ENCODE data around the gene LYG2. TPM values are rescaled to one million over a fixed set of nuclear protein-coding genes. Genes with fewer than 3 reads are reported as not detected.

The LYG2 gene
- total and polyA plus RNA-seq, 8 donors: 0.16 TPM; not detected in 7

DNA sequence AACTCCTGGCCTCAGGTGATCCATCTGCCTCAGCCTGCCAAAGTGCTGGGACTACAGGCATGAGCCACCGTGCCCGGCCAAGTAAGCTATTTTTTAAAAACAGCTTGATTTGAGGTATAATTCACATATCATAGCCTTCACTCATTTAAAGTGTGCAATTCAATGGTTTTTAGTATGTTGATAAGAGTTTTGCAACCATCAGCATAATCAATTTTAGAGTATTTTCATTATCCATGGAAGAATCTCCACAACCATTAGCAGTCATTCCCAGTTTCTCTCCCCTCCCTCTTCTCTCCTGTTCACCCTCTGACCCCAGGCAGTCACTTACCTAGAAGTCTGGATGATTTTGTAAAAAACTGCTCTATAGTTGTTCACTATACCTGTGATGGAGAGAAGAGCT lies 4.7 kb upstream of the LYG2 start:
- H3K4me3 ChIP-seq: no peak overlapping the region
- H3K9me3 ChIP-seq: no peaks in the 10 kb centered on the region
- H3K36me3 ChIP-seq: no peaks in the 10 kb centered on the region
- TF ChIP-seq, protein P1, sequence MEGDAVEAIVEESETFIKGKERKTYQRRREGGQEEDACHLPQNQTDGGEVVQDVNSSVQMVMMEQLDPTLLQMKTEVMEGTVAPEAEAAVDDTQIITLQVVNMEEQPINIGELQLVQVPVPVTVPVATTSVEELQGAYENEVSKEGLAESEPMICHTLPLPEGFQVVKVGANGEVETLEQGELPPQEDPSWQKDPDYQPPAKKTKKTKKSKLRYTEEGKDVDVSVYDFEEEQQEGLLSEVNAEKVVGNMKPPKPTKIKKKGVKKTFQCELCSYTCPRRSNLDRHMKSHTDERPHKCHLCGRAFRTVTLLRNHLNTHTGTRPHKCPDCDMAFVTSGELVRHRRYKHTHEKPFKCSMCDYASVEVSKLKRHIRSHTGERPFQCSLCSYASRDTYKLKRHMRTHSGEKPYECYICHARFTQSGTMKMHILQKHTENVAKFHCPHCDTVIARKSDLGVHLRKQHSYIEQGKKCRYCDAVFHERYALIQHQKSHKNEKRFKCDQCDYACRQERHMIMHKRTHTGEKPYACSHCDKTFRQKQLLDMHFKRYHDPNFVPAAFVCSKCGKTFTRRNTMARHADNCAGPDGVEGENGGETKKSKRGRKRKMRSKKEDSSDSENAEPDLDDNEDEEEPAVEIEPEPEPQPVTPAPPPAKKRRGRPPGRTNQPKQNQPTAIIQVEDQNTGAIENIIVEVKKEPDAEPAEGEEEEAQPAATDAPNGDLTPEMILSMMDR (IDR thresholded peaks at IDR 0.05): no peak
- no peaks in the 10 kb centered on the region for H3K27me3 ChIP-seq
- H3K27ac ChIP-seq: no peak overlapping the region
- WGBS, 2 donors: 91 to 96% methylated on average over 2 of the region's 2 CpGs
- intact Hi-C loops (cut with DNase I): no loop called here
- ATAC-seq (no peak), FAIRE-seq (no peak), DNase-seq (no peak)
- H3K4me1 ChIP-seq: no peaks in the 10 kb centered on the region

DNA sequence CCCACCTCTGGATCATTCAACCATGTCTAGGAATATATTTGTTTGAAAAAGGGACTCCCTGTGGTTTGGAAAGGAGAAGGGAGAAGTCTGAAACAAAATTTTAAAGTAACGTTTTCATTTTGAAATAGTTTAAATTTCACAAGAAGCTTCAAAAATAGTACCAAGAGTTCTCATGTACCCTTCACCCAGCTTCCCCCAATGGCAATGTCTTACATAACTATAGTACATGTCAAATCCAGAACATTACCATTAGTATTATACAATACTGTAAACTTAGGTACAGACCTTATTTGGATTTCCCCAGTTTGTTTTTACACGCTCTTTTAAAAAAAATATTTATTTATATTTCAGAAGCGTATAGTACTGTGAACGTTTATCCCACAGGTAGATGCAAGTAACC lies 4.0 kb upstream of the LYG2 start:
- DNase-seq (no peak), ATAC-seq (no peak), FAIRE-seq (no peak)
- no peaks in the 10 kb centered on the region for H3K9me3 ChIP-seq
- H3K4me1 ChIP-seq: no peaks in the 10 kb centered on the region
- no peaks in the 10 kb centered on the region for H3K27me3 ChIP-seq
- TF ChIP-seq, protein P1 (IDR thresholded peaks at IDR 0.05): no peak
- 75 to 85% methylated on average over 4 of the region's 4 CpGs for WGBS, 2 donors
- no peak overlapping the region for H3K27ac ChIP-seq
- no peak overlapping the region for H3K4me3 ChIP-seq
- intact Hi-C loops (cut with DNase I): no loop called here
- H3K36me3 ChIP-seq: no peaks in the 10 kb centered on the region

DNA sequence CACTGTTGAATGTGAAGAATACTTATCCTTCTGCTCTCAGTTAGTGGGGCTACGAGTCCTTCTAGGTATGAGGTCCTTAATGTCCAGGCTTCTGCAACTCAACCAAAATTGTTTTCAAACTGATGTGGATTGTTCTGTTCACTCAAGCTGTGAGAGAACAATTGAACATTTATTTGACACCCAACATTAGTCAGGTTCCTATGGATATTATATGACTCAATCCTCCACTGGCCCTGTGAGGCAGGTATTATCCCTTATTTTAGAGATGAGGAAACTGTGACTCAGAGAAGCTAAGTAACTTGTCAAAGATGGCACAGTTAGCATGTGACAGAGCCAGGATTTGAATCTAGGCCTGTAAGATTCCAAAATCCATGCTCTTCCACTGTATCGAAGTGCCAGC lies 1.2 kb upstream of the LYG2 start:
- TF ChIP-seq, protein P1 (IDR thresholded peaks at IDR 0.05): no peak
- H3K9me3 ChIP-seq: no peaks in the 10 kb centered on the region
- FAIRE-seq (no peak), DNase-seq (no peak), ATAC-seq (no peak)
- intact Hi-C loops (cut with DNase I): no loop called here
- H3K27ac ChIP-seq: no peak overlapping the region
- no peak overlapping the region for H3K4me3 ChIP-seq
- H3K27me3 ChIP-seq: no peaks in the 10 kb centered on the region
- H3K4me1 ChIP-seq: no peaks in the 10 kb centered on the region
- WGBS, 2 donors: 93 to 96% methylated on average over 2 of the region's 2 CpGs
- H3K36me3 ChIP-seq: no peaks in the 10 kb centered on the region

DNA sequence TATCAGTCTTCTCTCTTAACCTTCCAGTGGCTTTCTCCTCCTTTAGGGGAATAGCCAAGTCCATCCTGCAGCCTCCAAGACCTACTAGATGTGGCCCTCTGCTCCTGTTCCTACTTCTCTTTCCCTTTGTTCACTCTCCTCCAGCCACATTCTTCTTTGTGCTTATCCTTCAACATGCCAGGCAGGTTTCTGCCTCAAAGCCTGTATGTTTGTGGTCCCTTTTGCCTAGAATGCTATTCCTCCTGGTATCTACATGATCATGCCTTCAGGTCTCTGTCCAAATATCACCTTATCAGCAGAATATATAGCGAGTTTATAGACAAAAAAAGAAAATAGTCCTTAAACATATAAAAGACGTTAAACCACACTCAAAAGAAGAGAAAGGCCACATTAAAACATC lies 5.5 kb downstream of the LYG2 start:
- no peak for FAIRE-seq

DNA sequence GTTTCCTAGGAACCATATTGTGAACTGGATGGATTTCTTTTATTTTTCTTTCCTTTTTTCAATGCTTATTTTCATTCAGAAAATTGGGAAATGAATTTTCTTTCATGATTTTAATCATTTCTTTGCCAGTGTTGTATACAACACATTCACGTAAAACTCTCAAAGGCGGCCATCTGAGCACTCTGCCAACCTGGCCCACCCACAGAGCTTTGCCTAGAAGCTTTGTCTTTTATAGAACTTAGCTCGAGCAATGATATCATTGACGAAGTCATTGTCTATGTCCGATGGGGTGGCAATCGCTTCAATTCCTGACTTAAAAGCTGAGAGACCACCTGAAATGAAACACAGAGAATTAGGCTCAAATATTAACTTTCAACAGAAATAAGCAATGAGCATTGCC lies 13.3 kb downstream of the LYG2 start:
- ATAC-seq (no peak), DNase-seq (no peak), FAIRE-seq (no peak)
- H3K4me3 ChIP-seq: no peak overlapping the region
- H3K9me3 ChIP-seq: no peaks in the 10 kb centered on the region
- H3K36me3 ChIP-seq: no peaks in the 10 kb centered on the region
- no peak overlapping the region for H3K27ac ChIP-seq
- intact Hi-C loops (cut with DNase I): no loop called here
- H3K27me3 ChIP-seq: no peaks in the 10 kb centered on the region
- TF ChIP-seq, protein P1 (IDR thresholded peaks at IDR 0.05): no peak
- WGBS, 2 donors: 85 to 87% methylated on average over 6 of the region's 6 CpGs
- H3K4me1 ChIP-seq: no peaks in the 10 kb centered on the region

More for the DNA sequence above, 5.5 kb downstream of the LYG2 start:
- H3K9me3 ChIP-seq: no peaks in the 10 kb centered on the region
- no peaks in the 10 kb centered on the region for H3K4me1 ChIP-seq
- H3K36me3 ChIP-seq: no peaks in the 10 kb centered on the region
- H3K4me3 ChIP-seq: no peak overlapping the region
- intact Hi-C loops (cut with DNase I): no loop called here
- WGBS, 2 donors: 86% methylated on average over 2 of the region's 2 CpGs
- ATAC-seq (no peak), DNase-seq (no peak)
- no peak overlapping the region for H3K27ac ChIP-seq
- TF ChIP-seq, protein P1 (IDR thresholded peaks at IDR 0.05): no peak
- no peaks in the 10 kb centered on the region for H3K27me3 ChIP-seq

Data from pancreas (tissue), 10 donors.